Suppressor macrophage (primary cell): ENCODE data around the gene GNAT1.

ENCODE experiments used
- DNase-seq, 4 experiments: peaks; one replicate each; pipeline ENCODE4 v3.0.0-alpha.2; 2020 to 2022

Gene GNAT1

GRCh38 chr3:50163572-50164455 lies 27.6 kb upstream of the GNAT1 start:
- DNase-seq: no peak

GRCh38 chr3:50164481-50164880 lies 26.9 kb upstream of the GNAT1 start:
- no peak for DNase-seq

GRCh38 chr3:50164984-50165909 lies 26.2 kb upstream of the GNAT1 start:
- no peak for DNase-seq

- DNase-seq: no peak
Observed at GRCh38 chr3:50165910-50166538, 25.4 kb upstream of the GNAT1 start.

GRCh38 chr3:50166620-50167019 lies 24.8 kb upstream of the GNAT1 start:
- no peak for DNase-seq

GRCh38 chr3:50167069-50167840 lies 24.2 kb upstream of the GNAT1 start:
- no peak for DNase-seq

GRCh38 chr3:50167841-50168209 lies 23.6 kb upstream of the GNAT1 start:
- no peak for DNase-seq

GRCh38 chr3:50168388-50168787 lies 23.0 kb upstream of the GNAT1 start:
- no peak for DNase-seq

- no peak for DNase-seq
Observed at GRCh38 chr3:50168791-50169190, 22.6 kb upstream of the GNAT1 start.

GRCh38 chr3:50169232-50169832 lies 22.1 kb upstream of the GNAT1 start:
- DNase-seq: no peak

GRCh38 chr3:50169858-50170257 lies 21.6 kb upstream of the GNAT1 start:
- no peak for DNase-seq

GRCh38 chr3:50170689-50171088 lies 20.7 kb upstream of the GNAT1 start:
- peak; percentile 26 to 67 (median 42) for DNase-seq

- no peak for DNase-seq
Observed at GRCh38 chr3:50171540-50172301, 19.7 kb upstream of the GNAT1 start.

GRCh38 chr3:50172626-50173220 lies 18.7 kb upstream of the GNAT1 start:
- DNase-seq: no peak

GRCh38 chr3:50173685-50174516 lies 17.5 kb upstream of the GNAT1 start:
- peak; percentile 49 to 81 (median 73) for DNase-seq

GRCh38 chr3:50174517-50174895 lies 16.9 kb upstream of the GNAT1 start:
- no peak for DNase-seq

GRCh38 chr3:50174947-50175524 lies 16.4 kb upstream of the GNAT1 start:
- DNase-seq: no peak

- DNase-seq: no peak
Observed at GRCh38 chr3:50177346-50177745, 14.1 kb upstream of the GNAT1 start.

GRCh38 chr3:50179710-50180109 lies 11.7 kb upstream of the GNAT1 start:
- DNase-seq: no peak
